ENCODE data around the gene RPL36AL.
"Not testable (repeated sequence)": the region's sequence is repeated elsewhere in the genome, so short reads cannot be mapped to it uniquely, and the experiment has no call there.

Gene RPL36AL

GRCh38 chr14:49620182-49621113 is at the start of gene RPL36AL, which contains the start of gene MGAT2:
Gene RPL36AL (minus strand): TSS chr14:49620626. CDS start chr14:49619104, 1,522 bp downstream.
Gene MGAT2 (plus strand): TSS chr14:49620799. CDS start chr14:49621269, 470 bp downstream.
- no peaks in the 10 kb centered on the region for H3K9me3 Mint-ChIP-seq
- no peaks in the 10 kb centered on the region for H3K27me3 Mint-ChIP-seq
- H3K4me1 Mint-ChIP-seq, result peaks cover 46% of the 10 kb centered on the region
- H3K4me3 Mint-ChIP-seq, result peak within 1 kb of the TSS; percentile 98
- peak within 1 kb of the TSS; percentile 98 for H3K27ac Mint-ChIP-seq
- H3K36me3 Mint-ChIP-seq, result peaks cover 15% of the 10 kb centered on the region

GRCh38 chr14:49659526-49660455 is 39.4 kb upstream of the RPL36AL start:
- H3K36me3 Mint-ChIP-seq, result no peaks in the 10 kb centered on the region
- no peak overlapping the region for H3K4me3 Mint-ChIP-seq
- H3K27ac Mint-ChIP-seq, result no peak overlapping the region
- H3K4me1 Mint-ChIP-seq, result peaks cover 3% of the 10 kb centered on the region
- no peaks in the 10 kb centered on the region for H3K27me3 Mint-ChIP-seq
- no peaks in the 10 kb centered on the region for H3K9me3 Mint-ChIP-seq

GRCh38 chr14:49657500-49657899 is 37.1 kb upstream of the RPL36AL start:
- H3K27me3 Mint-ChIP-seq, H3K4me3 Mint-ChIP-seq, H3K9me3 Mint-ChIP-seq, H3K4me1 Mint-ChIP-seq, H3K36me3 Mint-ChIP-seq: not testable (repeated sequence)
- peak overlapping the region; percentile 46 for H3K27ac Mint-ChIP-seq

GRCh38 chr14:49654511-49654910 is 34.1 kb upstream of the RPL36AL start:
- Mint-ChIP-seq H3K27ac (no peak overlapping the region), H3K27me3 (no peaks in the 10 kb centered on the region), H3K36me3 (peaks cover 2% of the 10 kb centered on the region), H3K4me3 (no peak overlapping the region), H3K4me1 (peaks cover 3% of the 10 kb centered on the region), H3K9me3 (no peaks in the 10 kb centered on the region)

GRCh38 chr14:49653508-49653907 is 33.1 kb upstream of the RPL36AL start:
- H3K4me3 Mint-ChIP-seq, result no peak overlapping the region
- H3K27me3 Mint-ChIP-seq, result no peaks in the 10 kb centered on the region
- peaks cover 3% of the 10 kb centered on the region for H3K4me1 Mint-ChIP-seq
- no peaks in the 10 kb centered on the region for H3K9me3 Mint-ChIP-seq
- peaks cover 2% of the 10 kb centered on the region for H3K36me3 Mint-ChIP-seq
- H3K27ac Mint-ChIP-seq, result no peak overlapping the region

GRCh38 chr14:49642163-49642562 is 21.7 kb upstream of the RPL36AL start:
- Mint-ChIP-seq H3K36me3 (peaks cover 7% of the 10 kb centered on the region), H3K27me3 (no peaks in the 10 kb centered on the region), H3K27ac (peak overlapping the region; percentile 42), H3K4me3 (peak overlapping the region; percentile 2), H3K4me1 (peaks cover 62% of the 10 kb centered on the region), H3K9me3 (no peaks in the 10 kb centered on the region)

GRCh38 chr14:49641697-49642129 is 21.3 kb upstream of the RPL36AL start:
- Mint-ChIP-seq H3K4me3 (peak overlapping the region; percentile 2), H3K9me3 (no peaks in the 10 kb centered on the region), H3K27me3 (no peaks in the 10 kb centered on the region), H3K27ac (peak overlapping the region; percentile 42), H3K4me1 (peaks cover 62% of the 10 kb centered on the region), H3K36me3 (peaks cover 9% of the 10 kb centered on the region)

- H3K9me3 Mint-ChIP-seq, result no peaks in the 10 kb centered on the region
- H3K36me3 Mint-ChIP-seq, result peaks cover 11% of the 10 kb centered on the region
- H3K27me3 Mint-ChIP-seq, result no peaks in the 10 kb centered on the region
- H3K4me3 Mint-ChIP-seq, result no peak overlapping the region
- H3K4me1 Mint-ChIP-seq, result peaks cover 70% of the 10 kb centered on the region
- peak overlapping the region; percentile 15 for H3K27ac Mint-ChIP-seq
Measured at GRCh38 chr14:49640540-49641417, 20.4 kb upstream of the RPL36AL start.

- peaks cover 65% of the 10 kb centered on the region for H3K4me1 Mint-ChIP-seq
- H3K27me3 Mint-ChIP-seq, result no peaks in the 10 kb centered on the region
- H3K27ac Mint-ChIP-seq, result peak overlapping the region; percentile 18
- H3K9me3 Mint-ChIP-seq, result no peaks in the 10 kb centered on the region
- H3K36me3 Mint-ChIP-seq, result peaks cover 11% of the 10 kb centered on the region
- H3K4me3 Mint-ChIP-seq, result peak overlapping the region; percentile 48
Measured at GRCh38 chr14:49637534-49638078, 17.2 kb upstream of the RPL36AL start.

GRCh38 chr14:49636866-49637265 is 16.4 kb upstream of the RPL36AL start:
- Mint-ChIP-seq H3K27ac (peak overlapping the region; percentile 67), H3K36me3 (peaks cover 11% of the 10 kb centered on the region), H3K9me3 (no peaks in the 10 kb centered on the region), H3K4me1 (peaks cover 62% of the 10 kb centered on the region), H3K4me3 (peak overlapping the region; percentile 91), H3K27me3 (no peaks in the 10 kb centered on the region)

GRCh38 chr14:49634547-49635334 is 14.3 kb upstream of the RPL36AL start, which contains the start of gene DNAAF2:
Gene DNAAF2 (minus strand): TSS chr14:49635244. CDS start chr14:49635149, 95 bp downstream.
- H3K27me3 Mint-ChIP-seq, result no peaks in the 10 kb centered on the region
- peaks cover 11% of the 10 kb centered on the region for H3K36me3 Mint-ChIP-seq
- H3K27ac Mint-ChIP-seq, result peak within 1 kb of the TSS; percentile 98
- no peaks in the 10 kb centered on the region for H3K9me3 Mint-ChIP-seq
- H3K4me1 Mint-ChIP-seq, result peaks cover 55% of the 10 kb centered on the region
- peak within 1 kb of the TSS; percentile 99 for H3K4me3 Mint-ChIP-seq

- Mint-ChIP-seq H3K9me3 (no peaks in the 10 kb centered on the region), H3K27ac (peak overlapping the region; percentile 93), H3K4me3 (peak overlapping the region; percentile 99), H3K4me1 (peaks cover 49% of the 10 kb centered on the region), H3K27me3 (no peaks in the 10 kb centered on the region), H3K36me3 (peaks cover 9% of the 10 kb centered on the region)
Measured at GRCh38 chr14:49633640-49634546, 13.5 kb upstream of the RPL36AL start.

Data from activated naive CD4-positive, alpha-beta T cell treated with anti-CD3 and anti-CD28 coated beads, Interleukin-2, amount 50 U/mL, for 24 hours (primary cell).